ENCODE data around the gene CHCHD5. TPM values are rescaled to one million over a fixed set of nuclear protein-coding genes. Genes with fewer than 3 reads are reported as not detected.

CHCHD5 gene
- total RNA-seq, 1 experiment from 2014 or later, result 46.7 TPM

DNA sequence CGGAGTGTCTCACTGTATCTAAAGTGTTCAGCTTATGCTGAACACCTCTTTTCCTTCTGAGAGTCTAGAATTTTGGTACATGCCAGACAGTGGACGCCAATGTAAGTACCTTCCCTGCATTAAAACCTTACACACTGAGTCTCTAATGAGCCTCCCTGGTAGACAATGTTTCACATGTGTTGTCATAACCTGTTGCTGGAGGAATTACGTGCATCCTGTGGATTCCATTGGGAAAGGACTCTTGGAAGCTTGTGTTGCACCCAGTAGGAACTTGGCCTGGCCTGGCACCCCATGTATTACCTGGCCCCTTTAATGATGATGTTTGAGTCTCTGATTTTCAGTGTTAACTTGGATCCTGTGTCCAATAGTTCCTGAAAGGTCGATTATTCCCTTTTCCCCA, 20.5 kb downstream of the CHCHD5 start:
- ChIA-PET CTCF (no interaction called here), POLR2A (interaction anchor here (0.7 kb wide), 1 partner anchor 68 kb away, joined by 3 read pairs; no protein-coding TSS in a partner anchor)
- no TSS peak for BruUV-seq (replicated peaks)
- Histone ChIP-seq H3K4me1 (ENCODE audit: control insufficient read depth, insufficient read depth, low read length) (no peaks in the 10 kb centered on the region), H3K4me3 (ENCODE audit: low read depth in 2 of 2, low read length in 2 of 2) (no peak overlapping the region), H3K27me3 (ENCODE audit: control insufficient read depth, insufficient read depth, low read length) (no peaks in the 10 kb centered on the region), H3K27ac (ENCODE audit: low read length) (no peak overlapping the region), H3K36me3 (ENCODE audit: control insufficient read depth, insufficient read depth, low read length) (no peaks in the 10 kb centered on the region), H3K9me3 (ENCODE audit: control insufficient read depth, insufficient read depth, low read depth, low read length) (no peaks in the 10 kb centered on the region)
- no peak for TF ChIP-seq SIN3A (IDR thresholded peaks at IDR 0.05; ENCODE audit: borderline replicate concordance, insufficient read depth, low read depth, low read length)
- TF ChIP-seq, protein P1, sequence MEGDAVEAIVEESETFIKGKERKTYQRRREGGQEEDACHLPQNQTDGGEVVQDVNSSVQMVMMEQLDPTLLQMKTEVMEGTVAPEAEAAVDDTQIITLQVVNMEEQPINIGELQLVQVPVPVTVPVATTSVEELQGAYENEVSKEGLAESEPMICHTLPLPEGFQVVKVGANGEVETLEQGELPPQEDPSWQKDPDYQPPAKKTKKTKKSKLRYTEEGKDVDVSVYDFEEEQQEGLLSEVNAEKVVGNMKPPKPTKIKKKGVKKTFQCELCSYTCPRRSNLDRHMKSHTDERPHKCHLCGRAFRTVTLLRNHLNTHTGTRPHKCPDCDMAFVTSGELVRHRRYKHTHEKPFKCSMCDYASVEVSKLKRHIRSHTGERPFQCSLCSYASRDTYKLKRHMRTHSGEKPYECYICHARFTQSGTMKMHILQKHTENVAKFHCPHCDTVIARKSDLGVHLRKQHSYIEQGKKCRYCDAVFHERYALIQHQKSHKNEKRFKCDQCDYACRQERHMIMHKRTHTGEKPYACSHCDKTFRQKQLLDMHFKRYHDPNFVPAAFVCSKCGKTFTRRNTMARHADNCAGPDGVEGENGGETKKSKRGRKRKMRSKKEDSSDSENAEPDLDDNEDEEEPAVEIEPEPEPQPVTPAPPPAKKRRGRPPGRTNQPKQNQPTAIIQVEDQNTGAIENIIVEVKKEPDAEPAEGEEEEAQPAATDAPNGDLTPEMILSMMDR (IDR thresholded peaks at IDR 0.05), result no peak
- no peak for TF ChIP-seq TCF7L2 (IDR thresholded peaks at IDR 0.05; ENCODE audit: low read depth, low read length)
- TF ChIP-seq, protein P2, sequence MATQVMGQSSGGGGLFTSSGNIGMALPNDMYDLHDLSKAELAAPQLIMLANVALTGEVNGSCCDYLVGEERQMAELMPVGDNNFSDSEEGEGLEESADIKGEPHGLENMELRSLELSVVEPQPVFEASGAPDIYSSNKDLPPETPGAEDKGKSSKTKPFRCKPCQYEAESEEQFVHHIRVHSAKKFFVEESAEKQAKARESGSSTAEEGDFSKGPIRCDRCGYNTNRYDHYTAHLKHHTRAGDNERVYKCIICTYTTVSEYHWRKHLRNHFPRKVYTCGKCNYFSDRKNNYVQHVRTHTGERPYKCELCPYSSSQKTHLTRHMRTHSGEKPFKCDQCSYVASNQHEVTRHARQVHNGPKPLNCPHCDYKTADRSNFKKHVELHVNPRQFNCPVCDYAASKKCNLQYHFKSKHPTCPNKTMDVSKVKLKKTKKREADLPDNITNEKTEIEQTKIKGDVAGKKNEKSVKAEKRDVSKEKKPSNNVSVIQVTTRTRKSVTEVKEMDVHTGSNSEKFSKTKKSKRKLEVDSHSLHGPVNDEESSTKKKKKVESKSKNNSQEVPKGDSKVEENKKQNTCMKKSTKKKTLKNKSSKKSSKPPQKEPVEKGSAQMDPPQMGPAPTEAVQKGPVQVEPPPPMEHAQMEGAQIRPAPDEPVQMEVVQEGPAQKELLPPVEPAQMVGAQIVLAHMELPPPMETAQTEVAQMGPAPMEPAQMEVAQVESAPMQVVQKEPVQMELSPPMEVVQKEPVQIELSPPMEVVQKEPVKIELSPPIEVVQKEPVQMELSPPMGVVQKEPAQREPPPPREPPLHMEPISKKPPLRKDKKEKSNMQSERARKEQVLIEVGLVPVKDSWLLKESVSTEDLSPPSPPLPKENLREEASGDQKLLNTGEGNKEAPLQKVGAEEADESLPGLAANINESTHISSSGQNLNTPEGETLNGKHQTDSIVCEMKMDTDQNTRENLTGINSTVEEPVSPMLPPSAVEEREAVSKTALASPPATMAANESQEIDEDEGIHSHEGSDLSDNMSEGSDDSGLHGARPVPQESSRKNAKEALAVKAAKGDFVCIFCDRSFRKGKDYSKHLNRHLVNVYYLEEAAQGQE (IDR thresholded peaks at IDR 0.05; ENCODE audit: insufficient read depth in 1 of 2, low read depth in 2 of 2, low read length in 1 of 2), result no peak
- TF ChIP-seq POLR2AphosphoS5 (IDR thresholded peaks at IDR 0.05; ENCODE audit: low read depth, low read length), result no peak
- ATAC-seq (no peak), DNase-seq (ENCODE audit: low read depth, low spot score) (no peak)
- in situ Hi-C loops (cut with HindIII; ENCODE audit: low pct_unique_long_range_greater_than_20kb, low sequenced_read_pairs), result no loop called here
- intact Hi-C loops (cut with micrococcal nuclease; ENCODE audit: unreplicated experiment), result no loop called here

DNA sequence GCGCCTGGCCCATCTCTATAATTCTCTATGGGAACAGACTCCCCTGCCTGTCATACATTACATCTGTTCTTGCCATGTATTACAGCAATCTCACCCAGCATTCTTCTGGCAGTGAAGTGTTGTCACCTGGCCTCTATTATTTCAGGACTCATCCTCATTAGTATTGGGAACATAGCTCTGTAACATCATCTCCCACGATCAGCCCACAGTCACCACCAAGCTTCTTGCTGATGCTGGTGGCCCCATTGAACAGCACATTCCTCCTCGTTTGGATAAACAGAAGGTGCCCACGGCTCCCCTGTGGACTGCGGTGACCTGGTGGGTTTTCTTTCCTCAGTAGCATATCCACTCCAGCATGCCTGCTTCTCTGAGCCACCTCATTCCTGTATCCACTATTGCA, 21.5 kb downstream of the CHCHD5 start:
- DNase-seq (ENCODE audit: low read depth, low spot score), result no peak
- H3K27ac ChIP-seq (ENCODE audit: low read length), result no peak overlapping the region
- no peaks in the 10 kb centered on the region for H3K27me3 ChIP-seq (ENCODE audit: control insufficient read depth, insufficient read depth, low read length)
- intact Hi-C loops (cut with micrococcal nuclease; ENCODE audit: unreplicated experiment) (no loop called here), in situ Hi-C loops (cut with HindIII; ENCODE audit: low pct_unique_long_range_greater_than_20kb, low sequenced_read_pairs) (no loop called here)
- H3K9me3 ChIP-seq (ENCODE audit: control insufficient read depth, insufficient read depth, low read depth, low read length), result no peaks in the 10 kb centered on the region
- no TSS peak for BruUV-seq (replicated peaks)
- TF ChIP-seq POLR2AphosphoS5 (IDR thresholded peaks at IDR 0.05; ENCODE audit: low read depth, low read length) (no peak), TCF7L2 (IDR thresholded peaks at IDR 0.05; ENCODE audit: low read depth, low read length) (no peak), SIN3A (IDR thresholded peaks at IDR 0.05; ENCODE audit: borderline replicate concordance, insufficient read depth, low read depth, low read length) (no peak)
- TF ChIP-seq, protein P1 (IDR thresholded peaks at IDR 0.05), result no peak
- H3K4me1 ChIP-seq (ENCODE audit: control insufficient read depth, insufficient read depth, low read length), result no peaks in the 10 kb centered on the region
- ATAC-seq, result no peak
- H3K36me3 ChIP-seq (ENCODE audit: control insufficient read depth, insufficient read depth, low read length), result no peaks in the 10 kb centered on the region
- H3K4me3 ChIP-seq (ENCODE audit: low read depth in 2 of 2, low read length in 2 of 2), result no peak overlapping the region
- ChIA-PET POLR2A (no interaction called here), CTCF (no interaction called here)
